GM12892 (cell line): ENCODE results near the gene SEC31B.

Experiments used
- POLR2AphosphoS5 ChIP-seq: IDR thresholded peaks from 2 replicates; pipeline ENCODE4 v1.6.1; 2011; ENCODE audit warnings: low read depth, low read length, control low read depth
- TAF1 ChIP-seq: IDR thresholded peaks from 2 replicates; pipeline ENCODE4 v1.6.1; 2011; ENCODE audit warnings: low read depth, mild to moderate bottlenecking, control low read depth, low read length, borderline replicate concordance

GRCh38 chr10:100482834-100483185 is 36.9 kb downstream of the SEC31B start:
- no peak for TF ChIP-seq TAF1
- no peak for TF ChIP-seq POLR2AphosphoS5
